CD4-positive, alpha-beta T cell treated with Interferon alpha-2 for 1 hour (primary cell): Measurements from ENCODE around the gene PLCB4.
"Not testable (repeated sequence)": the region's sequence is repeated elsewhere in the genome, so short reads cannot be mapped to it uniquely, and the experiment has no call there.

ENCODE experiments used
- DNase-seq, 2 donors: peaks; one replicate each; pipeline ENCODE4 v3.0.0-alpha.2; 2020 to 2022

PLCB4 gene

GRCh38 chr20:9068841-9069663, at the start of gene PLCB4:
Gene PLCB4 (plus strand): TSS chr20:9069087. CDS start chr20:9307815, 238,728 bp downstream.
- no peak for DNase-seq

GRCh38 chr20:9019833-9020232, 49.1 kb upstream of the PLCB4 start:
- no peak for DNase-seq

- no peak for DNase-seq
Measured at GRCh38 chr20:9021216-9021615, 47.7 kb upstream of the PLCB4 start.

DNA sequence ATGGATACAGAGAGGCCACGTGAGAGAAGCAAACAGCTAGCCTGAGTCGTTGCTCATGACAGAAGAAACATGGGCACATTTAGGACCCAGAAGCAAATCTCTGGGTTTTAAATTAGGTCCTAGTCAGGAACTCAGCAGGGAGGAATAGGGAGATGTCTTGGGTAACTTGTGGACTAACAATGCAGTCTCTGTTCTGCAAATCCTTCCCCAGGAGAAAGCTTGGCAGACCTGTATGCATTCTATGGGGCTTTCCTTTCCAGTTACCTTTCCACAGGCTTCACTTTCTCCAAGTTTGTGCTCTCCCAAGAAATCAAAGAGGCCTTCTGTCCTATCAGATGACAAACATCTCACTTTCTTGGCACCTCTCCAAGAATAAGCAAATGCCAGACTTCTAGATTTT, 47.2 kb upstream of the PLCB4 start:
- no peak for DNase-seq

GRCh38 chr20:9022376-9022775, 46.5 kb upstream of the PLCB4 start:
- DNase-seq: no peak

DNA sequence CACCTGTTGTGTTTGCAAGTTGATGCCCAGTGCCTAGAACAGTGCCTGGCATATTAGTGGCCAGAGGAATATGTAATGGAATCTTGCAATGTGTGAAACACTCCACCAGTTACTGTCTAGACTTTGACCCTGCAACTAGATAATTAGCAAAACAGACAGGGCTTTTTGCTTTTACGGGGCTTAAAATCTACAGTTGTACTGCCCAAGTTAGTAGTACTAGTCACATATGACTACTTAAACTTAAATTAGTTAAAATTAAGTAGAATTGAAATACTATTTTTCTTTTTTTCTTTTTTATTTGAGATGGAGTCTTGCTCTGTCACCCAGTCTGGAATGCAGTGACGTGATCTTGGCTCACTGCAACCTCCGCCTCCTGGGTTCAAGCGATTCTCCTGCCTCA, 44.3 kb upstream of the PLCB4 start:
- DNase-seq: no peak

- DNase-seq: no peak
Measured at GRCh38 chr20:9025011-9025410, 43.9 kb upstream of the PLCB4 start.

DNA sequence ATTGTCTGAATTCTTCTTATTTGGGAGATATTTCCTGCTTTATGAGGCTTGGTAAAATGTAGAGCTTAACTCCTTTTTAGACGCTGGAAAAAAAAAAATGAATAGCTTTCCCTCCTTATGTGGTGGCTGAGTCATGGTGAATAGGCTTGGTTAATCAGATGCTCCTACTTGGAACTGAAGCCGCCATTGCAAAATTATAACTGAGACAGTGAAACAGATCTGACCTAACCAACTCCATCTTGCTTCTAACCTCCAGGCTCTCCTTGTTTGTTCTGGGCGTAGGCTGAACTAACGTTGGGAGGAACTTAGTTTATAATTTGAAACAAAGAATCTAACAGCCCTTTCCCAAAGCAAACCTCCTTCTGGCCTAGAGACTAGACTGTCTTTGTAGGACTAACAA, 43.2 kb upstream of the PLCB4 start:
- no peak for DNase-seq

DNA sequence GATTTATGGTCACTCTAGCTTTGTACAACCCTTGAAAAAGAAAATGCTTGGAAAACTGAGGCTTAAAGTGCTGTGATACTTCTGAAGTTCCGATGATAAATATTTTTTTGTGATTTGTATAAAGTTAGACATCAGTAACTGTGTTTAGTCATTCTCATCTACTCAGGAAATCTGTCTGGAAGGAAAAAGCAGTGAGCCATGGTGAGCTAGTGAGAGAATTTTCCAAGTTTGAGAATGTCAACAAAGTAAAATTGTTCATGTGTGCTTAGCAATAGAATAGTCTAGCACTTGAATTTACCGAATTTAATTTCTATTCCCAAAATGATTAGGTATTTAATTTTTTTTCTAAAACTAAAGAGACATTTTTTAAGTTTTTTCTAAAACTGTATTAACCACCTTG, 41.3 kb upstream of the PLCB4 start:
- DNase-seq: no peak

GRCh38 chr20:9028419-9028818, 40.5 kb upstream of the PLCB4 start:
- DNase-seq: no peak

DNA sequence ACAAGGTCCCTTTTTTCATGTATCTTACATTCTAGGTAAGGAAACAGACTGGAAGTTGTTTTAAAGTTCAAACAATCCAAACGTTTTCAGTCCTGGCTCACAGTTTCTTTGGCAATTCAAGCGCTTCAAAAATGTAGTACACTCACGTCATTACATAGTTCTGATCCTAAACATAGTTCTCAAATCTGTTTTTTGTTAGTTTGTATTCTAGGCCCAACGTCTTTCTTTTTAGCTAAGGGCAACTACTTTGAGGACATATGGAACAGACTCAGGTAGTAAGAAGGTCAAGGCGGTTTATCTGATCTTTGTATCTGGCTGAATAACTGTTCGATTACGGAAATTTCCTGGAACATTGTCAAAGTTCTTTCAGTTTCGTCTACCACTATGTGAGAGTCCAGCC, 36.9 kb upstream of the PLCB4 start:
- no peak for DNase-seq

DNA sequence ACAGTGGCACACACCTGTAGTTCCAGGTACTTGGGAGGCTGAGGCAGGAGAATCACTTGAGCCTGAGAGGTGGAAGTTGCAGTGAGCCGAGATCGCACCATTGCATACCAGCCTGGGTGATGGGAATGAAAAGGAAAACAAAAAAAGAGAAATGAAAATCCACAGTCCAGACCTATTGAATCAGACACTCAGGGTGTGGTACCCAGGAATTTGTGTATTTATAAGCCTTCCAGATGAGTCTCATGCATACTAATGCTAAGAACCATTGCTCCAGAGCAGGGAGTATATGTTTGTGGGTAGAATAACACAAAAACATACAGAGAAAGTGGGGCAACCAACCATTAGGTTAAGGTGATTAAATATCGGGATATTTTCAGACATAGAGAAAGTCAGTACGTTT, 36.1 kb upstream of the PLCB4 start:
- no peak for DNase-seq

- DNase-seq: no peak
Measured at GRCh38 chr20:9035126-9035525, 33.8 kb upstream of the PLCB4 start.

- DNase-seq: no peak
Measured at GRCh38 chr20:9036593-9036992, 32.3 kb upstream of the PLCB4 start.

- no peak for DNase-seq
Measured at GRCh38 chr20:9038791-9039535, 29.9 kb upstream of the PLCB4 start.

DNA sequence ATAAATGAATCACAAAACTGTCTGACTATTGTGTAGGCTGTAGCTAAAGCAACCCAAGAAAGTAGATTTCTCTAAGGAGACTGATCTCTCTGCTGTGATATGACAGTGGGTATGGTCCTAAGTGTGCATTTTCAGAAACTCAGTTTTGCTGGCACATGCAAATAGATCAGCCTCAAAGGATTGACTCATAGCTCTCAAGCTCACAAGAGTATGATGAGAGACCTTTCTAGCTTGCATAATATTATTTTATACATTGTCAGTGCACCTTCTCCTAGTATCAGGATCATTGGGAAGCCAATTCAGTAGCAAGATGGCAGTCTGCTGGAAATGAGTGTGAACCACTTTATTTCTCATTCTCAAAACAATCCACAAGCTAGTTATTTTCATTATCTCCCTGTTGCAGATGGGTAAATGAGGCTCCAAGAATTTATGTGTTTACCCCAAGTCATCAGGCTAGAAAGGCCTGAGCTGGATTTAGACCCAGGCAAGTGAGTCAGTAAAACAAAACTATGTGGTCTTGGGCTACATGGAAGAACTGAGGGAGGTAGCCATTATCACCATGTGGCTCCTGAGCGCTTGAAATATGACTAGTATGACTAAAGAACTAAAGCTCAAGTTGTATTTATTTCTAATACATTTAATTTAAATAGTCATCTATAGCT, 27.9 kb upstream of the PLCB4 start:
- DNase-seq: no peak

- no peak for DNase-seq
Measured at GRCh38 chr20:9043364-9043763, 25.5 kb upstream of the PLCB4 start.

DNA sequence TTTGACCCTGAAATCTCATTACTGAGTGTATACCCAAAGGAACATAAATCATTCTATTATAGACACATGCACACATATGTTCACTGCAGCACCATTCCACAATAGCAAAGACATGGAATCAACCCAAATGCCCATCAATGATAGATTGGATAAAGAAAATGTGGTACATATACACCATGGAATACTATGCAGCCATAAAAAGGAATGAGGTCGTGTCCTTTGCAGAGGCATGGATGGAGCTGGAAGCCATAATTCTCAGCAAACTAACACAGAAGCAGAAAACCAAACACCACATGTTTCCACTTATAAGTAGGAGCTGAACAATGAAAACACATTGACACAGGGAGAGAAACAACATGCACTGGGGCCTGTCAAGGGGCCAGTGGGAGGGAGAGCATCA, 21.0 kb upstream of the PLCB4 start:
- not testable (repeated sequence) for DNase-seq

DNA sequence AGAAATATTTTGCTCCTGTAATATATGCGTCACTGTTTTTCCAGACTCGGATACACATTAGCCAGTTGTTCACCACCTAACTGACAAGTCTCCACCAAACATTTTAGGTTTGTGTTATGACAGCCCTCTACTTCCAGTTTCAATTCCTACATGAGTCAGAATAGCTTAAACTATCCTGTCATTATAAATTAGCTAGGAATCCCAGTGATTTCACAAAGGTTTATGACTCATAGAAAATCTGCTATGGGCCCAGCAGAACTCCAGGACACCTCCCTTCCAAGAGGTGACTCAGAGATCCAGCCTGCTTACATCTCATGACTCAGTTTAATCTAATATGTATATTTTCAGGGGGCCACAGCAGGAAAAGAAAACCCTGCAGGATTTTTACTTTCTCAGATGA, 17.4 kb upstream of the PLCB4 start:
- no peak for DNase-seq

DNA sequence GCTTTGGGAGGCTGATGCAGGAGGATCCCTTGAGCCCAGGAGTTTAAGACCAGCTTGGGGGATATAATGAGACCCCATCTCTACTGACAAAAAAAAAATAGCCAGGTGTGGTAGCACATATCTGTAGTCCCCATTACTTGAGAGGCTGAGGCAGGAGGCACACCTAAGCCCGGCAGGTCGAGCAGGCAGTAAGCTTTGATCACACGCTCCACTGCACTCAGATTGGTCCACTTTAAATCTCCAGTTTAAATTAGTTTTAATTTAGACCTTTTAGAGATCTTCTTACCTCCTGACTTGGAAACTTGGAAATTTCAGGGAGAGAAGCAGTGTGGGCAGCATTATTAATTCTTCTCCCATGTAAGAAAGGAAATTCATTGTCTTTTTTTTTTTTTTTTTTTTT, 16.8 kb upstream of the PLCB4 start:
- no peak for DNase-seq

- no peak for DNase-seq
Measured at GRCh38 chr20:9053108-9053507, 15.8 kb upstream of the PLCB4 start.

GRCh38 chr20:9054176-9054575, 14.7 kb upstream of the PLCB4 start:
- no peak for DNase-seq

DNA sequence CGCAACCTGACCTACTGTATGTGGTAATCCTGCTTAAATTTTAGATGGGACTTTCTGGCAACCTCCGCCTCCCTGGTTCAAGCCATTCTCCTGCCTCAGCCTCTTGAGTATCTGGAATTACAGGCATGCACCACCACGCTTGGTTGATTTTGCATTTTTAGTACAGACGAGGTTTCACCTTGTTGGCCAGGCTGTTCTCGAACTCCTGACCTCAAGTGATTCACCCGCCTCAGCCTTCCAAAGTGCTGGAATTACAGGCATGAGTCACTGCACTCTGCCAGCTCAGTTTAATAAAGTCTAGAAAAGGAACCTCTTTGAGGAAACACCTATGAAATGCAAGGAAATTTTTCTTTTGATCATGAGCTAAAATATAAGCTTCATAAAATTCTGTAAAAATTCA, 9.0 kb upstream of the PLCB4 start:
- DNase-seq: no peak

DNA sequence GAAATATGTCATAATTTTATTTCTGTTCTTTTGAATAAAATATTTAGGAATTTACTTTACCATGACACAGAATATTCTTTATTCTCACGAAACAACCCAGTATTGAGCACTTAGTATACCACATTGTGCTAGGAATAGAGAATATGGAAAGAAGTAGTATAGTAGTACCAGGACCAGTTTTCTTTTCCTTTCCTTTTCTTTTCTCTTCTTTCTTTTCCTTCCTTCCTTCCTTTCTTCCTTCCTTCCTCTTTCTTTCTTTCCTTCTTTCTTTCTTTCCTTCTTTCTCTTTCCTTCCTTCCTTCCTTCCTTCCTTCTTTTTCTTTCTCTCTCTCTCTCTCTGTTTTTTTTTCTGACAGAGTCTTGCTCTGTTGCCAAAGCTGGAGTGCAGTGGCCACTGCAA, 7.5 kb upstream of the PLCB4 start:
- no peak for DNase-seq
